DOHH2 (cell line): ENCODE measurements around the gene INHBB.
"Not testable (repeated sequence)": the region's sequence is repeated elsewhere in the genome, so short reads cannot be mapped to it uniquely, and the experiment has no call there.

Source experiments
- H3F3A ChIP-seq: fragments of 200-600 bp; sonication (generic), shearing (Covaris generic); 2 replicates; pipeline ENCODE4 v1.6.0; 2016; ENCODE audit warnings: antibody characterized with exemption, mild to moderate bottlenecking; ENCODE audit not compliant: control insufficient read depth, insufficient read depth
- H3K27ac ChIP-seq: fragments of 200-600 bp; sonication (generic); 2 replicates; pipeline ENCODE4 v1.5.1; 2014; ENCODE audit warnings: low read depth, mild to moderate bottlenecking, low read length, moderate library complexity
- H3K27me3 ChIP-seq: fragments of 200-600 bp; sonication (generic); 2 replicates; pipeline ENCODE4 v1.6.1; 2014; ENCODE audit warnings: mild to moderate bottlenecking, low read length, mixed read lengths; ENCODE audit not compliant: control insufficient read depth
- H3K36me3 ChIP-seq: fragments of 200-600 bp; sonication (generic); 2 replicates; pipeline ENCODE4 v1.6.1; 2014; ENCODE audit warnings: mild to moderate bottlenecking, low read length, moderate library complexity, mixed read lengths; ENCODE audit not compliant: control insufficient read depth
- H3K4me1 ChIP-seq: fragments of 200-600 bp; sonication (generic); 2 replicates; pipeline ENCODE4 v1.6.1; 2014; ENCODE audit warnings: mild to moderate bottlenecking, low read length, mixed read lengths; ENCODE audit not compliant: control insufficient read depth
- H3K4me2 ChIP-seq: fragments of 200-600 bp; sonication (generic); 2 replicates; pipeline ENCODE4 v1.6.0; 2014; ENCODE audit warnings: mild to moderate bottlenecking, low read length, moderate library complexity
- H3K4me3 ChIP-seq: fragments of 200-600 bp; sonication (generic); 2 replicates; pipeline ENCODE4 v1.5.1; 2014; ENCODE audit warnings: mild to moderate bottlenecking, low read length, mixed read lengths
- H3K79me2 ChIP-seq: fragments of 200-600 bp; sonication (generic); 2 replicates; pipeline ENCODE4 v1.6.1; 2014; ENCODE audit warnings: mild to moderate bottlenecking, low read length, mixed read lengths; ENCODE audit not compliant: control insufficient read depth
- H3K9me2 ChIP-seq: fragments of 200-600 bp; sonication (generic); replicated peaks from 2 replicates; pipeline ENCODE4 v1.6.1; 2014; ENCODE audit warnings: mild to moderate bottlenecking, low read length, mixed read lengths; ENCODE audit not compliant: control insufficient read depth
- H3K9me3 ChIP-seq: fragments of 200-600 bp; sonication (generic); 2 replicates; pipeline ENCODE4 v1.6.1; 2014; ENCODE audit warnings: antibody characterized with exemption, low read length, mixed read lengths; ENCODE audit not compliant: control insufficient read depth, insufficient read depth
- H4K20me1 ChIP-seq: fragments of 200-600 bp; sonication (generic); 2 replicates; pipeline ENCODE4 v1.6.0; 2014; ENCODE audit warnings: low read depth, mild to moderate bottlenecking, antibody characterized with exemption, low read length, moderate library complexity; ENCODE audit not compliant: control insufficient read depth, insufficient read depth
- EZH2phosphoT487 ChIP-seq: fragments of 200-600 bp; sonication (generic); IDR thresholded peaks from 2 replicates; pipeline ENCODE4 v1.6.1; 2017; ENCODE audit warnings: borderline replicate concordance, mild to moderate bottlenecking, antibody characterized with exemption, low read length, moderate library complexity, mixed read lengths
- TF ChIP-seq, protein P1 (sequence below): fragments of 200-600 bp; sonication (generic); IDR thresholded peaks from one replicate; pipeline ENCODE4 v1.5.1; 2014; ENCODE audit warnings: antibody characterized with exemption, mild to moderate bottlenecking, low read depth, low read length; ENCODE audit not compliant: poor library complexity, severe bottlenecking

The INHBB gene

DNA sequence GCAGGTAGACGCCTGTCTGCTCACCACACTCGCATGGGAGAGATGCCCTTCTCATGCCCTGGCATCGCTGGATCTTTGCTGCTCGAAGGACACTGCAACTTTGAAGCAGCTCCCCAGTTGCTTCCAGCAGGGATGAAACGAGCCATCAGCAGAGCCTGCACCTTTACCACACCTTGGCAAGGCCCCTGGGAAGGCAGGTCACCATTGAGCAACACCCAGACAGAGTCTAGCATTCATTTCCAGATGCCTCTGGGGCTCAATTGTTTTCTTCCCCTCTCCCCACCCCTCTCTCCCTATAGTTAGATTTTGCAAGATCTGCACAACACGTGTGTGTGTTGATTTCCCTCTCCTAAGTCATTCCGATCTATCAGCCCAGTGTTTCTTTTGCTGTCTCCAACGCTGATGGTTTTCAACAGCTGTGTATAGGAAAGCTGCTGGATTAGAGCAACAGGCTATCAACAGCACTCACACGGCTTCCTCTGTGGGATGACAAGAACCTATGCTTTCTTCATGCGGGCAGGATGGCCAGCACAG lies 25.6 kb upstream of the INHBB start:
- Histone ChIP-seq H3K9me2 (no peaks in the 10 kb centered on the region), H3K4me1 (peaks cover 8% of the 10 kb centered on the region), H3K27me3 (no peaks in the 10 kb centered on the region; the same call in 1 of the 2 replicates), H3K27ac (no peak overlapping the region), H3F3A (no peaks in the 10 kb centered on the region), H3K4me3 (no peak overlapping the region), H3K79me2 (no peaks in the 10 kb centered on the region), H3K9me3 (no peaks in the 10 kb centered on the region), H3K4me2 (no peak overlapping the region), H3K36me3 (no peaks in the 10 kb centered on the region), H4K20me1 (no peaks in the 10 kb centered on the region)
- no peak for TF ChIP-seq EZH2phosphoT487
- TF ChIP-seq, protein P1, sequence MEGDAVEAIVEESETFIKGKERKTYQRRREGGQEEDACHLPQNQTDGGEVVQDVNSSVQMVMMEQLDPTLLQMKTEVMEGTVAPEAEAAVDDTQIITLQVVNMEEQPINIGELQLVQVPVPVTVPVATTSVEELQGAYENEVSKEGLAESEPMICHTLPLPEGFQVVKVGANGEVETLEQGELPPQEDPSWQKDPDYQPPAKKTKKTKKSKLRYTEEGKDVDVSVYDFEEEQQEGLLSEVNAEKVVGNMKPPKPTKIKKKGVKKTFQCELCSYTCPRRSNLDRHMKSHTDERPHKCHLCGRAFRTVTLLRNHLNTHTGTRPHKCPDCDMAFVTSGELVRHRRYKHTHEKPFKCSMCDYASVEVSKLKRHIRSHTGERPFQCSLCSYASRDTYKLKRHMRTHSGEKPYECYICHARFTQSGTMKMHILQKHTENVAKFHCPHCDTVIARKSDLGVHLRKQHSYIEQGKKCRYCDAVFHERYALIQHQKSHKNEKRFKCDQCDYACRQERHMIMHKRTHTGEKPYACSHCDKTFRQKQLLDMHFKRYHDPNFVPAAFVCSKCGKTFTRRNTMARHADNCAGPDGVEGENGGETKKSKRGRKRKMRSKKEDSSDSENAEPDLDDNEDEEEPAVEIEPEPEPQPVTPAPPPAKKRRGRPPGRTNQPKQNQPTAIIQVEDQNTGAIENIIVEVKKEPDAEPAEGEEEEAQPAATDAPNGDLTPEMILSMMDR, result no peak

- not testable (repeated sequence) for H3K27ac ChIP-seq, H3K9me2 ChIP-seq, H3K79me2 ChIP-seq, H3F3A ChIP-seq, H3K4me3 ChIP-seq, H3K9me3 ChIP-seq, H4K20me1 ChIP-seq, H3K27me3 ChIP-seq, H3K4me2 ChIP-seq, H3K36me3 ChIP-seq, H3K4me1 ChIP-seq
Measured at GRCh38 chr2:120320887-120321556, 24.9 kb upstream of the INHBB start.

DNA sequence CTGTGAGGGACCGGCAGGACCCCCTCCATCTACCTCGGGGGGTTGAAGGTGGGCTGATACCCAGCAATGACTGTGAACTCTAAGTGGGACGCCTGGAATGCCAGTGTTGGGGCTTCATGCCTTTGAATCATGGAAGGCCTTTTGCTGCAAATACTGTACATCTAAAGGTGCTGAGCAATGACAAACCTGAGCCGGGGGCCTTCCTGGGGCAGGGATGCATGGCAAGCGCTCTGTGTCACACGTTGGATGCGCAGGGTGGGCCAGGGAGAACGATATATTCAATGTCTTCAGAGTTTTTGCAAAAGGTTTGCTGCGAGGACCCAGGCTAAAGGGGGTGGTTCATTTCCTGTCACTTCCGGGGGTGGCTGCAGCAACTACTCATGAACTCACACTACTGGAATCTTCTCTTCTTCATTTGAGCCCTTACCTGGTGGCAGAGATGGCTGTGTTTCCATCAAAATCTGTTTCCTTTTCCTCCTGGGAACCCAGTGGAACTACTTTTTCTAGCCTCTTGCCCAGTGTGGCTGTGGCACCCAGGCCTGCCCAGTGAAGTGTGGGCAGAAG lies 24.1 kb upstream of the INHBB start:
- Histone ChIP-seq H3K9me3 (no peaks in the 10 kb centered on the region), H4K20me1 (no peaks in the 10 kb centered on the region), H3K9me2 (no peaks in the 10 kb centered on the region), H3K36me3 (no peaks in the 10 kb centered on the region), H3K4me3 (no peak overlapping the region), H3K27me3 (no peaks in the 10 kb centered on the region; the same call in 1 of the 2 replicates), H3K4me2 (no peak overlapping the region), H3K4me1 (peaks cover 8% of the 10 kb centered on the region), H3F3A (no peaks in the 10 kb centered on the region), H3K27ac (no peak overlapping the region), H3K79me2 (no peaks in the 10 kb centered on the region)
- TF ChIP-seq, protein P1, result no peak
- no peak for TF ChIP-seq EZH2phosphoT487

DNA sequence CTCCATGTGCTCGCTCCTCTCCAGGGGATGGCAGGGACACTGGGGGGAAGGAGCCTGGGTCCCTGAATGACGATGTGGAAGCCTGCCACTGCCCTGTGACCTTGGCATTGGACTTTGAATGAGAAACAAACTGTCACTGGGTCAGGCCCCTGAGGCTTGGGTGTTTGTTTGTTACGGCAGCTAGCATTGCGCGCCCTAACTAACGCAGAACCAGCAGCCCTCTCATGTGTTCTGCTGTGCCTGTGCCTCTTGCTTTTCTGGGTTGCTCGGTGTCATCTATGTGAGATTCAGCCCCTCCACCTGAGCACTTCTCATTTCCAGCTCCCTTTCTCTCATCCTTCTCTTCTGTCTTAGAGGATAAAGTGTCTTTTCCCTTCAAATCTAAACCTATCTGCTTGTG lies 23.6 kb upstream of the INHBB start:
- Histone ChIP-seq H3K27me3 (no peaks in the 10 kb centered on the region; the same call in 1 of the 2 replicates), H4K20me1 (no peaks in the 10 kb centered on the region), H3K9me3 (no peaks in the 10 kb centered on the region), H3F3A (no peaks in the 10 kb centered on the region), H3K27ac (no peak overlapping the region), H3K9me2 (no peaks in the 10 kb centered on the region), H3K4me3 (no peak overlapping the region), H3K4me1 (peaks cover 8% of the 10 kb centered on the region), H3K4me2 (no peak overlapping the region), H3K36me3 (no peaks in the 10 kb centered on the region), H3K79me2 (no peaks in the 10 kb centered on the region)
- TF ChIP-seq, protein P1, result no peak
- no peak for TF ChIP-seq EZH2phosphoT487
